IMR-90 (cell line): Measurements from ENCODE around the gene SLC22A16. TPM values are rescaled to one million over a fixed set of nuclear protein-coding genes. Genes with fewer than 3 reads are reported as not detected.

Experiments used
- ATAC-seq: fragments of 200-7000 bp; cut with Tn5 transposase; 2 replicates; pipeline ENCODE4 v1.9.1; 2020; ENCODE audit warnings: low read depth, mild to moderate bottlenecking, moderate library complexity
- BruUV-seq: library from RNA; stranded (reverse); fragments of 400-500 nt; replicated peaks from 2 replicates; lab custom pipeline; 2021; lab: Mats Ljungman, UMichigan
- CTCF ChIA-PET: fragments of 300-600 bp; formaldehyde crosslinking; extraction: SDS; loops from one replicate; lab custom pipeline; 2021; ENCODE audit warnings: antibody characterized with exemption; lab: Yijun Ruan, JAX
- POLR2A ChIA-PET: fragments of 300-600 bp; sonication (Branson Sonifier 250); formaldehyde crosslinking; loops from one replicate; lab custom pipeline; 2022; ENCODE audit warnings: antibody characterized with exemption; ENCODE audit not compliant: unreplicated experiment; lab: Charles Lee
- DNase-seq: peaks from one replicate; pipeline ENCODE4 v3.0.0; 2013
- H2AFZ ChIP-seq: replicated peaks from 2 replicates; pipeline ENCODE3; 2013; ENCODE audit warnings: low read length, mild to moderate bottlenecking; ENCODE audit not compliant: poor library complexity
- H2AK5ac ChIP-seq: 2 replicates; pipeline ENCODE4 v1.6.1; 2013; ENCODE audit warnings: low read depth, low read length, inconsistent platforms
- H2AK9ac ChIP-seq: replicated peaks from 2 replicates; pipeline ENCODE3; 2013; ENCODE audit warnings: mild to moderate bottlenecking, low read depth, low read length, moderate library complexity; ENCODE audit not compliant: poor library complexity
- H2BK120ac ChIP-seq: 2 replicates; pipeline ENCODE4 v1.6.1; 2013; ENCODE audit warnings: low read depth, low read length, inconsistent platforms
- H2BK15ac ChIP-seq: 3 replicates; pipeline ENCODE4 v1.6.1; 2013; ENCODE audit warnings: low read depth, low read length, inconsistent platforms
- H2BK20ac ChIP-seq: 2 replicates; pipeline ENCODE4 v1.6.1; 2013; ENCODE audit warnings: low read depth, mild to moderate bottlenecking, inconsistent platforms, low read length, moderate library complexity
- H2BK5ac ChIP-seq: 2 replicates; pipeline ENCODE4 v1.6.1; 2013; ENCODE audit warnings: mild to moderate bottlenecking, low read depth, low read length, inconsistent platforms; ENCODE audit not compliant: poor library complexity, severe bottlenecking
- H3K14ac ChIP-seq: replicated peaks from 2 replicates; pipeline ENCODE4 v1.6.1; 2013; ENCODE audit warnings: low read depth, low read length, inconsistent platforms
- H3K18ac ChIP-seq: 2 replicates; pipeline ENCODE4 v1.6.1; 2013; ENCODE audit warnings: low read depth, low read length, control low read depth
- H3K23ac ChIP-seq: 2 replicates; pipeline ENCODE4 v1.6.1; 2013; ENCODE audit warnings: low read depth, low read length, inconsistent platforms
- H3K27ac ChIP-seq: 2 replicates; pipeline ENCODE4 v1.5.1; 2013; ENCODE audit warnings: mild to moderate bottlenecking, control low read depth, low read length; ENCODE audit not compliant: insufficient read depth
- H3K27me3 ChIP-seq: 2 replicates; pipeline ENCODE4 v1.6.1; 2013; ENCODE audit warnings: low read length; ENCODE audit not compliant: control insufficient read depth, insufficient read depth
- H3K36me3 ChIP-seq: 2 replicates; pipeline ENCODE4 v1.6.1; 2013; ENCODE audit warnings: low read length, mixed read lengths; ENCODE audit not compliant: control insufficient read depth, insufficient read depth
- H3K4ac ChIP-seq: 2 replicates; pipeline ENCODE4 v1.6.1; 2013; ENCODE audit warnings: low read depth, low read length, inconsistent platforms
- H3K4me1 ChIP-seq: 2 replicates; pipeline ENCODE4 v1.6.1; 2013; ENCODE audit warnings: low read length, mixed read lengths; ENCODE audit not compliant: control insufficient read depth, insufficient read depth
- H3K4me2 ChIP-seq: 2 replicates; pipeline ENCODE4 v1.6.1; 2013; ENCODE audit warnings: low read depth, mild to moderate bottlenecking, control low read depth, low read length, moderate library complexity
- H3K4me3 ChIP-seq: 2 replicates; pipeline ENCODE4 v1.5.1; 2013; ENCODE audit warnings: low read depth, mild to moderate bottlenecking, control low read depth, low read length, moderate library complexity; ENCODE audit not compliant: insufficient read depth
- H3K56ac ChIP-seq: 2 replicates; pipeline ENCODE4 v1.6.1; 2013; ENCODE audit warnings: low read length, inconsistent platforms; ENCODE audit not compliant: insufficient read depth; ENCODE audit errors: extremely low read depth
- H3K79me1 ChIP-seq, 2 experiments: 2 replicates each; pipeline ENCODE4 v1.6.1; 2013; ENCODE audit warnings: low read length in 2 of 2, inconsistent platforms in 1 of 2, low read depth in 1 of 2
- H3K9ac ChIP-seq: 2 replicates; pipeline ENCODE4 v1.6.1; 2013; ENCODE audit warnings: low read depth, low read length, control low read depth
- H3K9me1 ChIP-seq: 2 replicates; pipeline ENCODE4 v1.6.1; 2013; ENCODE audit warnings: low read length, inconsistent platforms; ENCODE audit not compliant: insufficient read depth
- H3K9me3 ChIP-seq: 2 replicates; pipeline ENCODE4 v1.6.1; 2013; ENCODE audit warnings: low read length; ENCODE audit not compliant: control insufficient read depth, insufficient read depth
- H4K20me1 ChIP-seq: 2 replicates; pipeline ENCODE4 v1.6.1; 2013; ENCODE audit warnings: low read length, inconsistent platforms; ENCODE audit not compliant: insufficient read depth
- H4K5ac ChIP-seq: 2 replicates; pipeline ENCODE4 v1.6.1; 2013; ENCODE audit warnings: mild to moderate bottlenecking, low read depth, low read length, control low read depth
- H4K8ac ChIP-seq, 2 experiments: 2 replicates each; pipeline ENCODE4 v1.6.1; 2013; ENCODE audit warnings: low read depth in 2 of 2, low read length in 2 of 2, control low read depth in 1 of 2, inconsistent platforms in 1 of 2
- H4K91ac ChIP-seq: 2 replicates; pipeline ENCODE4 v1.6.1; 2013; ENCODE audit warnings: low read depth, low read length, inconsistent platforms; ENCODE audit not compliant: insufficient read depth
- CEBPB ChIP-seq: IDR thresholded peaks from 2 replicates; pipeline ENCODE4 v1.6.1; 2012; ENCODE audit warnings: low read depth, low read length, improper control_type of control experiment
- CHD1 ChIP-seq: IDR thresholded peaks from 2 replicates; pipeline ENCODE4 v1.6.1; 2012; ENCODE audit warnings: low read depth, low read length, improper control_type of control experiment
- FOS ChIP-seq: fragments of 150-350 bp; IDR thresholded peaks from 2 replicates; pipeline ENCODE4 v1.6.1; 2016; ENCODE audit warnings: low read depth, low read length
- MAFK ChIP-seq: IDR thresholded peaks from 2 replicates; pipeline ENCODE4 v1.6.1; 2012; ENCODE audit warnings: low read depth, low read length, improper control_type of control experiment
- MXI1 ChIP-seq: IDR thresholded peaks from 2 replicates; pipeline ENCODE4 v1.6.1; 2012; ENCODE audit warnings: low read depth, mild to moderate bottlenecking, low read length, moderate library complexity, borderline replicate concordance
- RFX5 ChIP-seq: IDR thresholded peaks from 2 replicates; pipeline ENCODE4 v1.8.0; 2012; ENCODE audit warnings: low read depth, mild to moderate bottlenecking, low read length, moderate library complexity
- SMC3 ChIP-seq: fragments of 150-350 bp; IDR thresholded peaks from 2 replicates; pipeline ENCODE4 v1.6.1; 2016; ENCODE audit warnings: low read depth, mild to moderate bottlenecking, antibody characterized with exemption, low read length, moderate library complexity
- WGBS, 2 experiments: methylation state at CpG; one replicate each; pipeline versions ENCODE4 v1.1.5 to v1.1.7; 2013; ENCODE audit warnings: missing lambda C conversion rate in 2 of 2; ENCODE audit not compliant: insufficient read length in 1 of 2; ENCODE audit errors: extremely low coverage in 2 of 2; 5-methylcytosine and 5-hydroxymethylcytosine counted together
- dilution Hi-C: fragments of 300-500 bp; cut with HindIII; formaldehyde crosslinking; loops from one replicate; pipeline ENCODE4 v1.14.3; 2018; ENCODE audit warnings: low sequenced_read_pairs; ENCODE audit not compliant: unreplicated experiment
- in situ Hi-C: fragments of 300-500 bp; cut with MboI; formaldehyde crosslinking; loops from 3 replicates; pipeline ENCODE4 v1.14.3; 2019; ENCODE audit warnings: low sequenced_read_pairs, inconsistent platforms, mixed read lengths
- intact Hi-C: fragments of 100-400 bp; cut with micrococcal nuclease; formaldehyde crosslinking; loops from 2 replicates; pipeline ENCODE4 v1.10.0; 2022
- polyA plus RNA-seq, 3 experiments: library from polyadenylated mRNA; depleted of rRNA; stranded (reverse); fragments of >200 nt; gene quantifications; 2 replicates each; pipeline ENCODE4 v1.2.3, GENCODE V29; 2012; ENCODE audit warnings: low replicate concordance in 1 of 3
- total RNA-seq: library from RNA; depleted of rRNA; stranded (reverse); fragments of >200 nt; gene quantifications from 2 replicates; pipeline ENCODE4 v1.2.3, GENCODE V29; 2012
- TF ChIP-seq, protein P1 (sequence below): conservative IDR thresholded peaks from 2 replicates; pipeline ENCODE4 v1.5.1; 2012; ENCODE audit warnings: mild to moderate bottlenecking, low read depth, low read length, improper control_type of control experiment
- TF ChIP-seq, protein P2 (sequence below): fragments of 150-350 bp; IDR thresholded peaks from 2 replicates; pipeline ENCODE4 v1.6.1; 2017; ENCODE audit warnings: mild to moderate bottlenecking, antibody characterized with exemption, low read length, low read depth
- TF ChIP-seq, protein P3 (sequence below): fragments of 150-350 bp; IDR thresholded peaks from 2 replicates; pipeline ENCODE4 v1.6.1; 2016; ENCODE audit warnings: low read depth, mild to moderate bottlenecking, low read length, moderate library complexity, borderline replicate concordance

The SLC22A16 gene
- total and polyA plus RNA-seq, 2 of the 4 experiments (the other 2 are of a cell fraction) = not detected

DNA sequence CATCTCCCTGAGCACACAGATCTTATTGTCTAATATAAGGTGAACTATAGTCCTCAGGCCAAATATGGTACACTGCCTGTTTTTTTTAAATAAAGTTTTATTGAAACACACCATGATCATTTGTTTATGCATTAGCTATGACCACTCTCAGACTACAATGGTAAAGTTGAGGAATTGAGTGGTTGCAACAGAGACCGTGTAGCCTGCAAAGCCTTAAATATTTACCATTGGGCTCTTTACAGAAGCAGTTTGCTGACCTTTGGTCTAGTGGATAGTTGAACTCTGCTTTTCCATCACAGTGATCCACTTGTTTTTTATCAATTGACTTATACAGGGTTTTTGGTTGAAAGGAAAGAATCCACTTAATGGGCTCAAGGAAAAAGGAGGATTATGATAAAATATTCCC is 91.0 kb downstream of the SLC22A16 start:
- Histone ChIP-seq H2BK15ac (no peak overlapping the region), H4K5ac (no peak overlapping the region), H2AK9ac (no peak overlapping the region), H2BK120ac (no peak overlapping the region), H3K4me1 (no peaks in the 10 kb centered on the region), H3K4me2 (no peak overlapping the region), H4K91ac (no peak overlapping the region), H2BK20ac (no peak overlapping the region), H3K27me3 (peaks cover 2% of the 10 kb centered on the region), H3K14ac (no peak overlapping the region), H3K9me1 (no peaks in the 10 kb centered on the region), H2BK5ac (no peak overlapping the region), H3K56ac (no peak overlapping the region), H3K4me3 (no peak overlapping the region), H4K20me1 (no peaks in the 10 kb centered on the region), H2AFZ (no peak overlapping the region), H3K4ac (no peak overlapping the region), H3K23ac (no peak overlapping the region), H3K36me3 (no peaks in the 10 kb centered on the region), H3K27ac (no peak overlapping the region), H3K9me3 (no peaks in the 10 kb centered on the region), H2AK5ac (no peak overlapping the region), H3K9ac (no peak overlapping the region), H3K18ac (no peak overlapping the region), H4K8ac (no peak overlapping the region), H3K79me1 (no peaks in the 10 kb centered on the region)
- dilution Hi-C loops (no loop called here), intact Hi-C loops (no loop called here), in situ Hi-C loops (loop anchor here (10.0 kb wide), 1 partner anchor 861 kb away; no protein-coding TSS in a partner anchor)
- no TSS peak for BruUV-seq
- WGBS, 2 experiments = no CpG with 5 or more reads among the region's 1 CpG
- no peak for ATAC-seq
- DNase-seq = no peak
- CTCF ChIA-PET = no interaction called here
- TF ChIP-seq FOS = no peak
- no peak for TF ChIP-seq CEBPB
- no peak for TF ChIP-seq MAFK
- TF ChIP-seq, protein P1, sequence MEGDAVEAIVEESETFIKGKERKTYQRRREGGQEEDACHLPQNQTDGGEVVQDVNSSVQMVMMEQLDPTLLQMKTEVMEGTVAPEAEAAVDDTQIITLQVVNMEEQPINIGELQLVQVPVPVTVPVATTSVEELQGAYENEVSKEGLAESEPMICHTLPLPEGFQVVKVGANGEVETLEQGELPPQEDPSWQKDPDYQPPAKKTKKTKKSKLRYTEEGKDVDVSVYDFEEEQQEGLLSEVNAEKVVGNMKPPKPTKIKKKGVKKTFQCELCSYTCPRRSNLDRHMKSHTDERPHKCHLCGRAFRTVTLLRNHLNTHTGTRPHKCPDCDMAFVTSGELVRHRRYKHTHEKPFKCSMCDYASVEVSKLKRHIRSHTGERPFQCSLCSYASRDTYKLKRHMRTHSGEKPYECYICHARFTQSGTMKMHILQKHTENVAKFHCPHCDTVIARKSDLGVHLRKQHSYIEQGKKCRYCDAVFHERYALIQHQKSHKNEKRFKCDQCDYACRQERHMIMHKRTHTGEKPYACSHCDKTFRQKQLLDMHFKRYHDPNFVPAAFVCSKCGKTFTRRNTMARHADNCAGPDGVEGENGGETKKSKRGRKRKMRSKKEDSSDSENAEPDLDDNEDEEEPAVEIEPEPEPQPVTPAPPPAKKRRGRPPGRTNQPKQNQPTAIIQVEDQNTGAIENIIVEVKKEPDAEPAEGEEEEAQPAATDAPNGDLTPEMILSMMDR = no peak
- TF ChIP-seq SMC3 = no peak
- TF ChIP-seq CHD1 = no peak
- no peak for TF ChIP-seq MXI1
- TF ChIP-seq, protein P2, sequence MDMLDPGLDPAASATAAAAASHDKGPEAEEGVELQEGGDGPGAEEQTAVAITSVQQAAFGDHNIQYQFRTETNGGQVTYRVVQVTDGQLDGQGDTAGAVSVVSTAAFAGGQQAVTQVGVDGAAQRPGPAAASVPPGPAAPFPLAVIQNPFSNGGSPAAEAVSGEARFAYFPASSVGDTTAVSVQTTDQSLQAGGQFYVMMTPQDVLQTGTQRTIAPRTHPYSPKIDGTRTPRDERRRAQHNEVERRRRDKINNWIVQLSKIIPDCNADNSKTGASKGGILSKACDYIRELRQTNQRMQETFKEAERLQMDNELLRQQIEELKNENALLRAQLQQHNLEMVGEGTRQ = no peak
- TF ChIP-seq, protein P3, sequence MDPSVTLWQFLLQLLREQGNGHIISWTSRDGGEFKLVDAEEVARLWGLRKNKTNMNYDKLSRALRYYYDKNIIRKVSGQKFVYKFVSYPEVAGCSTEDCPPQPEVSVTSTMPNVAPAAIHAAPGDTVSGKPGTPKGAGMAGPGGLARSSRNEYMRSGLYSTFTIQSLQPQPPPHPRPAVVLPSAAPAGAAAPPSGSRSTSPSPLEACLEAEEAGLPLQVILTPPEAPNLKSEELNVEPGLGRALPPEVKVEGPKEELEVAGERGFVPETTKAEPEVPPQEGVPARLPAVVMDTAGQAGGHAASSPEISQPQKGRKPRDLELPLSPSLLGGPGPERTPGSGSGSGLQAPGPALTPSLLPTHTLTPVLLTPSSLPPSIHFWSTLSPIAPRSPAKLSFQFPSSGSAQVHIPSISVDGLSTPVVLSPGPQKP = no peak
- no peak for TF ChIP-seq RFX5
- POLR2A ChIA-PET = no interaction called here
